Fibroblast of lung (primary cell): ENCODE measurements around the gene GGA3.

Experiments
- CTCF ChIP-seq, 2 donors: IDR thresholded peaks in 1 of 2; conservative IDR thresholded peaks in 1 of 2; 1 replicate in 1 of 2; 2 replicates in 1 of 2; pipeline ENCODE4 v1.5.1; 2011 to 2012; ENCODE audit warnings: low read length in 2 of 2, control low read depth in 1 of 2, inconsistent platforms in 1 of 2, low read depth in 1 of 2, mild to moderate bottlenecking in 1 of 2
- EZH2 ChIP-seq: IDR thresholded peaks from 2 replicates; pipeline ENCODE4 v1.5.1; 2012; ENCODE audit warnings: low read length, control low read depth, mild to moderate bottlenecking; ENCODE audit errors: missing control alignments

- TF ChIP-seq EZH2 = no peak
- no peak for TF ChIP-seq CTCF (conservative IDR thresholded peaks at IDR 0.05 in 1 of 2, IDR thresholded peaks at IDR 0.05 in 1 of 2; ENCODE audit: low read depth in 1 of 2, low read length in 2 of 2)
These were observed 53.6 kb downstream of the GGA3 start for GRCh38 chr17:75207760-75208159.
